Breast epithelium (tissue), 4 donors: ENCODE data around the gene RADIL. TPM values are rescaled to one million over a fixed set of nuclear protein-coding genes. Genes with fewer than 3 reads are reported as not detected.

Experiments used
- DNase-seq, 2 donors: peaks; one replicate each; pipeline ENCODE4 v3.0.0-alpha.2; 2019; ENCODE audit warnings: low spot score in 2 of 2
- H3K27ac ChIP-seq, 2 donors: fragments of 200-600 bp; sonication (generic) in 1 of 2; one replicate each; pipeline ENCODE4 v1.5.1; 2016 to 2019; ENCODE audit warnings: mild to moderate bottlenecking in 1 of 2
- H3K27me3 ChIP-seq, 2 donors: fragments of 200-600 bp; sonication (generic) in 1 of 2; one replicate each; pipeline versions ENCODE4 v1.5.1 to v1.6.0; 2017 to 2019; ENCODE audit warnings: control low read depth in 1 of 2, mild to moderate bottlenecking in 1 of 2
- H3K36me3 ChIP-seq: fragments of 200-600 bp; one replicate; pipeline ENCODE4 v1.5.1; 2019
- H3K4me1 ChIP-seq, 2 donors: fragments of 200-600 bp; sonication (generic); one replicate each; pipeline ENCODE4 v1.5.1; 2016 to 2019; ENCODE audit warnings: control low read depth in 1 of 2
- H3K4me3 ChIP-seq, 3 donors: fragments of 200-600 bp; sonication (generic); 1 replicate in 2 of 3; 2 replicates in 1 of 3; pipeline ENCODE4 v1.5.1; 2016 to 2019; ENCODE audit warnings: mild to moderate bottlenecking in 3 of 3, moderate library complexity in 2 of 3
- H3K9me3 ChIP-seq, 2 donors: fragments of 200-600 bp; sonication (generic) in 1 of 2; one replicate each; pipeline ENCODE4 v1.5.1; 2016 to 2019; ENCODE audit warnings: control low read depth in 1 of 2
- CTCF ChIP-seq, 3 donors: fragments of 450-650 bp; IDR thresholded peaks; one replicate each; pipeline ENCODE4 v1.5.1; 2016 to 2017; ENCODE audit warnings: antibody characterized with exemption in 3 of 3, mild to moderate bottlenecking in 3 of 3, moderate library complexity in 3 of 3
- POLR2A ChIP-seq: fragments of 450-650 bp; IDR thresholded peaks from one replicate; pipeline ENCODE4 v1.6.1; 2016; ENCODE audit warnings: antibody characterized with exemption, mild to moderate bottlenecking, moderate library complexity
- POLR2AphosphoS5 ChIP-seq, 3 donors: sonication (generic); formaldehyde crosslinking; IDR thresholded peaks; one replicate each; pipeline ENCODE4 v1.6.1; 2017; ENCODE audit warnings: antibody characterized with exemption in 3 of 3
- intact Hi-C: fragments of 100-400 bp; cut with DNase I; formaldehyde crosslinking; loops from one replicate; pipeline ENCODE4 v1.15.1; 2023; ENCODE audit warnings: low total_unique reads
- total RNA-seq, 3 donors: library from RNA; depleted of rRNA; stranded (reverse); fragments of >200 nt; gene quantifications; one replicate each; pipeline ENCODE4 v1.1.0, GENCODE V29; 2016

The RADIL gene
- total RNA-seq, 3 donors from 2014 or later: 4.4 to 8.5 (median 5.9) TPM

GRCh38 chr7:4819560-4820404 lies 63.7 kb downstream of the RADIL start:
- H3K27ac ChIP-seq: peak overlapping the region in 1 of 2 donors; percentile 66
- intact Hi-C loops: no loop called here

GRCh38 chr7:4818000-4818794 lies 65.3 kb downstream of the RADIL start:
- H3K27ac ChIP-seq: peak overlapping the region in 1 of 2 donors; percentile 38
- no peaks in the 10 kb centered on the region for H3K9me3 ChIP-seq
- no peak overlapping the region for H3K4me3 ChIP-seq
- DNase-seq: no peak
- intact Hi-C loops: no loop called here
- H3K27me3 ChIP-seq: no peaks in the 10 kb centered on the region
- no peaks in the 10 kb centered on the region for H3K36me3 ChIP-seq
- TF ChIP-seq POLR2A: no peak
- no peak for TF ChIP-seq POLR2AphosphoS5 (IDR thresholded peaks at IDR 0.05)
- TF ChIP-seq CTCF (IDR thresholded peaks at IDR 0.05): no peak
- no peaks in the 10 kb centered on the region for H3K4me1 ChIP-seq

More at GRCh38 chr7:4819560-4820404, 63.7 kb downstream of the RADIL start:
- H3K4me1 ChIP-seq: no peaks in the 10 kb centered on the region
- no peaks in the 10 kb centered on the region for H3K27me3 ChIP-seq
- H3K9me3 ChIP-seq: no peaks in the 10 kb centered on the region
- no peak for TF ChIP-seq CTCF (IDR thresholded peaks at IDR 0.05)
- no peak for TF ChIP-seq POLR2AphosphoS5 (IDR thresholded peaks at IDR 0.05)
- no peak for TF ChIP-seq POLR2A
- no peaks in the 10 kb centered on the region for H3K36me3 ChIP-seq
- DNase-seq: no peak
- no peak overlapping the region for H3K4me3 ChIP-seq

- intact Hi-C loops: no loop called here
- H3K36me3 ChIP-seq: no peaks in the 10 kb centered on the region
- no peak for TF ChIP-seq POLR2A
- TF ChIP-seq POLR2AphosphoS5 (IDR thresholded peaks at IDR 0.05): no peak
- TF ChIP-seq CTCF (IDR thresholded peaks at IDR 0.05): no peak
- no peak overlapping the region for H3K4me3 ChIP-seq
- peak overlapping the region in 1 of 2 donors; percentile 38 for H3K27ac ChIP-seq
- H3K27me3 ChIP-seq: no peaks in the 10 kb centered on the region
- no peak for DNase-seq
- H3K9me3 ChIP-seq: no peaks in the 10 kb centered on the region
- no peaks in the 10 kb centered on the region for H3K4me1 ChIP-seq
These were observed 66.2 kb downstream of the RADIL start for GRCh38 chr7:4817178-4817901.

GRCh38 chr7:4816419-4817080 lies 67.0 kb downstream of the RADIL start:
- intact Hi-C loops: no loop called here
- H3K36me3 ChIP-seq: no peaks in the 10 kb centered on the region
- H3K27me3 ChIP-seq: no peaks in the 10 kb centered on the region
- no peak for TF ChIP-seq POLR2AphosphoS5 (IDR thresholded peaks at IDR 0.05)
- no peak for TF ChIP-seq CTCF (IDR thresholded peaks at IDR 0.05)
- TF ChIP-seq POLR2A: no peak
- H3K27ac ChIP-seq: no peak overlapping the region
- no peaks in the 10 kb centered on the region for H3K4me1 ChIP-seq
- no peaks in the 10 kb centered on the region for H3K9me3 ChIP-seq
- no peak for DNase-seq
- no peak overlapping the region for H3K4me3 ChIP-seq
